Sigmoid colon (tissue), 7 donors: ENCODE data around the gene XRCC6. TPM values are rescaled to one million over a fixed set of nuclear protein-coding genes. Genes with fewer than 3 reads are reported as not detected.

ENCODE experiments used
- DNase-seq: peaks from one replicate; pipeline ENCODE4 v3.0.0-alpha.2; 2019
- H3K27ac ChIP-seq, 4 donors: fragments of 200-600 bp; sonication (generic); one replicate each; pipeline ENCODE4 v1.5.1; 2016 to 2019; ENCODE audit warnings: mild to moderate bottlenecking in 1 of 4
- H3K27me3 ChIP-seq, 3 donors: fragments of 200-600 bp; sonication (generic); one replicate each; pipeline ENCODE4 v1.5.1; 2019; ENCODE audit warnings: mild to moderate bottlenecking in 1 of 3
- H3K36me3 ChIP-seq, 4 donors: fragments of 200-600 bp; sonication (generic); one replicate each; pipeline ENCODE4 v1.5.1; 2016 to 2019
- H3K4me1 ChIP-seq, 4 donors: fragments of 200-600 bp; sonication (generic); one replicate each; pipeline ENCODE4 v1.5.1; 2017 to 2019
- H3K4me3 ChIP-seq, 4 donors: fragments of 200-600 bp; sonication (generic); one replicate each; pipeline ENCODE4 v1.5.1; 2017 to 2019; ENCODE audit warnings: mild to moderate bottlenecking in 2 of 4, moderate library complexity in 1 of 4
- H3K9me3 ChIP-seq, 4 donors: fragments of 200-600 bp in 3 of 4; sonication (generic) in 3 of 4; one replicate each; pipeline versions ENCODE4 v1.5.1 to v1.6.1; 2013 to 2019
- CTCF ChIP-seq, 4 experiments: fragments of 450-650 bp in 3 of 4; fragments of 200-600 bp in 1 of 4; IDR thresholded peaks; one replicate each; pipeline ENCODE4 v1.5.1; 2016 to 2019; ENCODE audit warnings: antibody characterized with exemption in 4 of 4, mild to moderate bottlenecking in 3 of 4, moderate library complexity in 2 of 4
- EP300 ChIP-seq, 4 donors: sonication (generic); formaldehyde crosslinking; IDR thresholded peaks; one replicate each; pipeline ENCODE4 v1.6.1; 2017; ENCODE audit warnings: antibody characterized with exemption in 4 of 4
- POLR2A ChIP-seq, 2 donors: fragments of 450-650 bp; IDR thresholded peaks; one replicate each; pipeline ENCODE4 v1.6.1; 2016; ENCODE audit warnings: antibody characterized with exemption in 2 of 2, mild to moderate bottlenecking in 2 of 2, moderate library complexity in 2 of 2
- POLR2AphosphoS5 ChIP-seq, 4 donors: sonication (generic); formaldehyde crosslinking; IDR thresholded peaks; one replicate each; pipeline ENCODE4 v1.6.1; 2017; ENCODE audit warnings: antibody characterized with exemption in 4 of 4
- WGBS, 2 donors: extraction: QIAGEN DNeasy Blood & Tissue Kit; methylation state at CpG; one replicate each; pipeline ENCODE4 v1.1.7; 2013; 5-methylcytosine and 5-hydroxymethylcytosine counted together
- intact Hi-C: fragments of 100-400 bp; cut with DNase I; formaldehyde crosslinking; loops from one replicate; pipeline ENCODE4 v1.15.1; 2023
- polyA plus RNA-seq, 3 donors: library from polyadenylated mRNA; stranded (reverse); fragments of 200-250 nt; gene quantifications; one replicate each; pipeline ENCODE4 v1.2.3, GENCODE V29; 2013
- total RNA-seq, 4 donors: library from RNA; depleted of rRNA; stranded (reverse); fragments of >200 nt; gene quantifications; one replicate each; pipeline ENCODE4 v1.1.0, GENCODE V29; 2016
- donor health status: healthy with polysubstance abuse.
- donor health status: Bipolar disorder and iron deficiency.
- donor health status: healthy.

The XRCC6 gene
- total and polyA plus RNA-seq, 7 donors = 141 to 220 (median 190) TPM

GRCh38 chr22:41597635-41597953 lies 23.5 kb upstream of the XRCC6 start:
- no peaks in the 10 kb centered on the region for H3K9me3 ChIP-seq

DNA sequence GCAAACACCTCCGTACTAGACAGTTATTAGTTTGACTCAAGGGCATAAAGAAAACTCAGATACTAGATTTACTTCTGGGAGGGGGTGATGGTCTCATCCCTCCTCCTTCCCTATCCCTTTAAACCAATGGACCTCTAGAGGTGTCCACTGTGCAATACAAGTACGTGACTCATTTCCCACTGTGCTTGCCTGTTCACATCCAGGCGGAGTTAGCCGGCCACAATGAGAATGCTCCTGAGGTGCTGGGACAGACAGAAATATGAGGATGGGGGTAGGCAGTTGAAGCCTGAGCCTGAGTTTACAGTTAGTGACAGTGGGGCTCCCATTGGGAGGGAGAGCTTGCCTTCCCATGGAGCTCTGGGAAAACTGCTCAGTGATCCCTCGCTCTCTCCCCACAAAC lies 23.0 kb upstream of the XRCC6 start:
- TF ChIP-seq POLR2AphosphoS5 (IDR thresholded peaks at IDR 0.05) (no peak), POLR2A (IDR thresholded peaks at IDR 0.05) (no peak), CTCF (IDR thresholded peaks at IDR 0.05) (no peak), EP300 (IDR thresholded peaks at IDR 0.05) (no peak)
- intact Hi-C loops = loop anchor here (10.0 kb wide), 1 partner anchor 193 kb away; no protein-coding TSS in a partner anchor
- no peak overlapping the region for H3K27ac ChIP-seq
- 90 to 91% methylated on average over 5 of the region's 5 CpGs for WGBS, 2 donors
- H3K36me3 ChIP-seq = peaks cover 0 to 31% (median 14%) of the 10 kb centered on the region in 4 donors
- no peaks in the 10 kb centered on the region for H3K4me1 ChIP-seq
- H3K9me3 ChIP-seq = no peaks in the 10 kb centered on the region
- no peaks in the 10 kb centered on the region for H3K27me3 ChIP-seq
- no peak overlapping the region for H3K4me3 ChIP-seq
- DNase-seq = no peak

More at GRCh38 chr22:41597635-41597953, 23.5 kb upstream of the XRCC6 start:
- Histone ChIP-seq H3K4me1 (no peaks in the 10 kb centered on the region), H3K27ac (peak overlapping the region in 1 of 4 donors; percentile 13), H3K27me3 (no peaks in the 10 kb centered on the region), H3K36me3 (peaks cover 0 to 26% (median 12%) of the 10 kb centered on the region in 4 donors), H3K4me3 (no peak overlapping the region)
- 82 to 94% methylated on average over 2 of the region's 2 CpGs for WGBS, 2 donors
- intact Hi-C loops = loop anchor here (2.0 to 10.0 kb wide), 2 partner anchors 53 to 193 kb away; partner anchors contain the start of gene POLR3H
- TF ChIP-seq CTCF (IDR thresholded peaks at IDR 0.05) (peak in 1 of 4 experiments; percentile 23), EP300 (IDR thresholded peaks at IDR 0.05) (no peak)
- DNase-seq = no peak

GRCh38 chr22:41598891-41599635 lies 22.0 kb upstream of the XRCC6 start:
- intact Hi-C loops = loop anchor here (10.0 kb wide), 1 partner anchor 194 kb away; no protein-coding TSS in a partner anchor
- 87 to 90% methylated on average over 8 of the region's 8 CpGs for WGBS, 2 donors
- H3K9me3 ChIP-seq = no peaks in the 10 kb centered on the region
- H3K4me1 ChIP-seq = no peaks in the 10 kb centered on the region
- peaks cover 0 to 41% (median 15%) of the 10 kb centered on the region in 4 donors for H3K36me3 ChIP-seq
- no peak overlapping the region for H3K4me3 ChIP-seq
- TF ChIP-seq EP300 (IDR thresholded peaks at IDR 0.05) (no peak), POLR2A (IDR thresholded peaks at IDR 0.05) (no peak), CTCF (IDR thresholded peaks at IDR 0.05) (no peak), POLR2AphosphoS5 (IDR thresholded peaks at IDR 0.05) (no peak)
- H3K27ac ChIP-seq = no peak overlapping the region
- no peak for DNase-seq
- H3K27me3 ChIP-seq = no peaks in the 10 kb centered on the region

GRCh38 chr22:41600976-41601375 lies 20.1 kb upstream of the XRCC6 start:
- intact Hi-C loops = no loop called here
- no peak for TF ChIP-seq POLR2AphosphoS5 (IDR thresholded peaks at IDR 0.05)
- TF ChIP-seq POLR2A (IDR thresholded peaks at IDR 0.05) = no peak
- TF ChIP-seq EP300 (IDR thresholded peaks at IDR 0.05) = no peak
- TF ChIP-seq CTCF (IDR thresholded peaks at IDR 0.05) = no peak
- no peaks in the 10 kb centered on the region for H3K4me1 ChIP-seq
- no peaks in the 10 kb centered on the region for H3K27me3 ChIP-seq
- H3K4me3 ChIP-seq = no peak overlapping the region
- no peak for DNase-seq
- WGBS, 2 donors = 93 to 94% methylated on average over 8 of the region's 8 CpGs
- H3K9me3 ChIP-seq = no peaks in the 10 kb centered on the region
- no peak overlapping the region for H3K27ac ChIP-seq
- H3K36me3 ChIP-seq = peaks cover 3 to 58% (median 18%) of the 10 kb centered on the region in 4 donors
